GM23338 (cell line): ENCODE measurements around the gene ACOXL. TPM values are rescaled to one million over a fixed set of nuclear protein-coding genes. Genes with fewer than 3 reads are reported as not detected.
A peak's percentile ranks its signal among the peaks of the same experiment; 100 is the strongest.

Experiments
- ATAC-seq: fragments of 200-7000 bp; cut with Tn5 transposase; 3 replicates; pipeline ENCODE4 v1.9.1; 2020
- DNase-seq: peaks from one replicate; pipeline ENCODE4 v3.0.0-alpha.2; 2015; ENCODE audit warnings: low spot score
- H2AFZ ChIP-seq: fragments of 200-600 bp; sonication (generic); 2 replicates; pipeline ENCODE4 v1.8.0; 2016; ENCODE audit warnings: antibody characterized with exemption, mild to moderate bottlenecking, moderate library complexity
- H3F3A ChIP-seq: fragments of 200-600 bp; sonication (generic); replicated peaks from 2 replicates; pipeline ENCODE4 v1.8.0; 2017; ENCODE audit warnings: antibody characterized with exemption, mixed run types, low read depth
- H3K27ac ChIP-seq: fragments of 200-600 bp; sonication (generic); 2 replicates; pipeline ENCODE4 v1.6.1; 2016; ENCODE audit warnings: low read depth
- H3K27me3 ChIP-seq: fragments of 200-600 bp; sonication (generic); 2 replicates; pipeline ENCODE4 v1.8.0; 2016; ENCODE audit warnings: mild to moderate bottlenecking, mixed run types, moderate library complexity; ENCODE audit not compliant: insufficient read depth
- H3K36me3 ChIP-seq: fragments of 200-600 bp; sonication (generic); 2 replicates; pipeline ENCODE4 v1.8.0; 2016; ENCODE audit warnings: mild to moderate bottlenecking; ENCODE audit not compliant: insufficient read depth
- H3K4me1 ChIP-seq: fragments of 200-600 bp; sonication (generic); 2 replicates; pipeline ENCODE4 v1.8.0; 2016; ENCODE audit warnings: mild to moderate bottlenecking, moderate library complexity; ENCODE audit not compliant: insufficient read depth
- H3K4me2 ChIP-seq: fragments of 200-600 bp; sonication (generic); 2 replicates; pipeline ENCODE4 v1.7.1; 2017; ENCODE audit warnings: mixed run types
- H3K4me3 ChIP-seq: fragments of 200-600 bp; sonication (generic); 2 replicates; pipeline ENCODE4 v1.6.1; 2016; ENCODE audit warnings: mixed run types
- H3K79me2 ChIP-seq: fragments of 200-600 bp; sonication (generic); replicated peaks from 2 replicates; pipeline ENCODE4 v1.8.0; 2017; ENCODE audit warnings: mild to moderate bottlenecking; ENCODE audit not compliant: insufficient read depth
- H3K9me2 ChIP-seq: fragments of 200-600 bp; sonication (generic); 2 replicates; pipeline ENCODE4 v1.8.0; 2017; ENCODE audit not compliant: insufficient read depth
- H4K20me1 ChIP-seq: fragments of 200-600 bp; sonication (generic); replicated peaks from 2 replicates; pipeline ENCODE4 v1.8.0; 2017; ENCODE audit warnings: mild to moderate bottlenecking; ENCODE audit not compliant: insufficient read depth
- H3K27ac Mint-ChIP-seq: 2 replicates; pipeline ENCODE4 v1.8.0; 2020; ENCODE audit warnings: inconsistent platforms, mild to moderate bottlenecking, moderate library complexity, mixed read lengths
- H3K27me3 Mint-ChIP-seq: 3 replicates; pipeline ENCODE4 v1.8.0; 2022; ENCODE audit warnings: low read depth, mild to moderate bottlenecking, moderate library complexity, mixed read lengths, inconsistent platforms; ENCODE audit not compliant: insufficient read depth, poor library complexity
- H3K36me3 Mint-ChIP-seq: 3 replicates; pipeline ENCODE4 v1.8.0; 2021; ENCODE audit warnings: low read depth, mild to moderate bottlenecking, inconsistent platforms, moderate library complexity, mixed read lengths
- H3K4me1 Mint-ChIP-seq: 3 replicates; pipeline ENCODE4 v1.8.0; 2020; ENCODE audit warnings: mild to moderate bottlenecking, inconsistent platforms, mixed read lengths
- H3K4me3 Mint-ChIP-seq: 3 replicates; pipeline ENCODE4 v1.8.0; 2021; ENCODE audit warnings: moderate library complexity, mild to moderate bottlenecking, inconsistent platforms, mixed read lengths
- H3K9me3 Mint-ChIP-seq: 3 replicates; pipeline ENCODE4 v1.8.0; 2020; ENCODE audit warnings: moderate library complexity, mild to moderate bottlenecking, inconsistent platforms, mixed read lengths
- CTCF ChIP-seq, 2 experiments: fragments of 200-600 bp in 1 of 2; sonication (generic) in 1 of 2; conservative IDR thresholded peaks; 2 replicates each; pipeline versions ENCODE4 v1.5.1 to v1.6.1; 2016 to 2017; ENCODE audit warnings: antibody characterized with exemption in 2 of 2, low read depth in 2 of 2, mild to moderate bottlenecking in 2 of 2, moderate library complexity in 1 of 2
- ETS1 ChIP-seq: IDR thresholded peaks from 2 replicates; pipeline ENCODE4 v1.6.1; 2016; ENCODE audit warnings: antibody characterized with exemption
- EZH2phosphoT487 ChIP-seq: fragments of 200-600 bp; sonication (generic); IDR thresholded peaks from one replicate; pipeline ENCODE4 v1.8.1; 2018; ENCODE audit warnings: antibody characterized with exemption; ENCODE audit not compliant: unreplicated experiment
- NANOG ChIP-seq: IDR thresholded peaks from 2 replicates; pipeline ENCODE4 v1.6.1; 2016; ENCODE audit warnings: antibody characterized with exemption, borderline replicate concordance
- REST ChIP-seq: IDR thresholded peaks from one replicate; pipeline ENCODE4 v1.6.1; 2018; ENCODE audit warnings: antibody characterized with exemption; ENCODE audit not compliant: unreplicated experiment
- ZNF331 ChIP-seq: fragments of 250-450 bp; sonication (Bioruptor Pico); IDR thresholded peaks from 2 replicates; pipeline ENCODE4 v1.5.0; 2020; ENCODE audit warnings: low read depth, mild to moderate bottlenecking, moderate library complexity
- polyA plus RNA-seq: library from polyadenylated mRNA; unstranded; fragments of >200 nt; fragmentation: Nextera tagmentation; extraction: Ambion mirVana; gene quantifications from 2 replicates; pipeline ENCODE4 v1.2.1, GENCODE V29; 2016
- total RNA-seq: library from RNA; depleted of rRNA; stranded (reverse); fragments of >200 nt; shearing (Covaris generic); gene quantifications from 2 replicates; pipeline ENCODE4 v1.2.3, GENCODE V29; 2014

The ACOXL gene
- total and polyA plus RNA-seq, 2 experiments from 2014 or later = 9.0 to 14.7 TPM

- TF ChIP-seq CTCF (conservative IDR thresholded peaks at IDR 0.05; ENCODE audit: low read depth in 2 of 2) = no peak
Measured at GRCh38 chr2:110752871-110753270, 20.5 kb downstream of the ACOXL start (continued).

- no peak overlapping the region for H3K27ac ChIP-seq
- H3K9me3 Mint-ChIP-seq = peaks cover 17% of the 10 kb centered on the region
- no peak overlapping the region for H3K4me2 ChIP-seq
- no peak for DNase-seq
- 0 out of 2 replicates have a peak, but pooled peaks cover 4% of the 10 kb centered on the region for H3K4me1 ChIP-seq
- H3K4me3 Mint-ChIP-seq = no peak overlapping the region
- no peak overlapping the region for H3K27ac Mint-ChIP-seq
- ATAC-seq = no peak
- no peaks in the 10 kb centered on the region for H3K27me3 ChIP-seq
- no peak overlapping the region for H2AFZ ChIP-seq
- peaks cover 73% of the 10 kb centered on the region for H3K79me2 ChIP-seq
- no peaks in the 10 kb centered on the region for H3F3A ChIP-seq
- H3K36me3 Mint-ChIP-seq = peaks cover 18% of the 10 kb centered on the region
- H3K27me3 Mint-ChIP-seq = no peaks in the 10 kb centered on the region
- H3K4me1 Mint-ChIP-seq = peaks cover 15% of the 10 kb centered on the region
- H4K20me1 ChIP-seq = no peaks in the 10 kb centered on the region
- H3K4me3 ChIP-seq = no peak overlapping the region
- H3K9me2 ChIP-seq = no peaks in the 10 kb centered on the region; the same call in 1 of the 2 replicates
- TF ChIP-seq ETS1 (no peak), CTCF (conservative IDR thresholded peaks at IDR 0.05; ENCODE audit: low read depth in 2 of 2) (peak in 1 of 2 experiments; percentile 77; a peak in 3 of 4 replicates), NANOG (no peak), ZNF331 (CRISPR knock-in tag) (no peak), REST (no peak), EZH2phosphoT487 (no peak)
- no peaks in the 10 kb centered on the region for H3K36me3 ChIP-seq
Measured at GRCh38 chr2:110755491-110756078, 23.2 kb downstream of the ACOXL start.
